HEK293T (cell line): ENCODE data around the gene PRKCZ.

ENCODE experiments used
- CTCF ChIA-PET: fragments of 350-600 bp; formaldehyde crosslinking; extraction: SDS; loops from one replicate; lab custom pipeline; 2021; ENCODE audit warnings: antibody characterized with exemption, inconsistent platforms; lab: Yijun Ruan, JAX
- POLR2A ChIA-PET: fragments of 350-600 bp; formaldehyde crosslinking; extraction: SDS; loops from one replicate; lab custom pipeline; 2020; ENCODE audit warnings: antibody characterized with exemption, inconsistent platforms; lab: Yijun Ruan, JAX
- DNase-seq: peaks from one replicate; pipeline ENCODE4 v3.0.0; 2012; ENCODE audit warnings: mixed read lengths; ENCODE audit errors: extremely low spot score
- ARNT ChIP-seq: fragments of 450-650 bp; IDR thresholded peaks from 2 replicates; pipeline ENCODE4 v1.6.1; 2017; ENCODE audit warnings: mild to moderate bottlenecking
- BHLHE40 ChIP-seq: fragments of 450-650 bp; IDR thresholded peaks from 2 replicates; pipeline ENCODE4 v1.6.1; 2016; ENCODE audit warnings: mild to moderate bottlenecking, moderate library complexity, borderline replicate concordance
- CTBP1 ChIP-seq: fragments of 450-650 bp; IDR thresholded peaks from 2 replicates; pipeline ENCODE4 v1.6.1; 2016; ENCODE audit warnings: borderline replicate concordance
- ELF4 ChIP-seq: fragments of 450-650 bp; IDR thresholded peaks from 2 replicates; pipeline ENCODE4 v1.6.1; 2017; ENCODE audit warnings: antibody characterized with exemption
- FOXA1 ChIP-seq: fragments of 450-650 bp; IDR thresholded peaks from 2 replicates; pipeline ENCODE4 v1.6.1; 2016; ENCODE audit warnings: mild to moderate bottlenecking
- FOXK2 ChIP-seq: fragments of 450-650 bp; IDR thresholded peaks from 2 replicates; pipeline ENCODE4 v1.6.1; 2016; ENCODE audit warnings: mild to moderate bottlenecking
- FOXM1 ChIP-seq: fragments of 450-650 bp; IDR thresholded peaks from 2 replicates; pipeline ENCODE4 v1.6.1; 2017; ENCODE audit warnings: mild to moderate bottlenecking, borderline replicate concordance
- HDGF ChIP-seq: fragments of 450-650 bp; IDR thresholded peaks from 2 replicates; pipeline ENCODE4 v1.6.1; 2017; ENCODE audit warnings: antibody characterized with exemption, borderline replicate concordance
- L3MBTL2 ChIP-seq: fragments of 450-650 bp; conservative IDR thresholded peaks from 2 replicates; pipeline ENCODE4 v1.6.1; 2016; ENCODE audit warnings: mild to moderate bottlenecking
- LEF1 ChIP-seq: fragments of 450-650 bp; IDR thresholded peaks from 2 replicates; pipeline ENCODE4 v1.6.1; 2017; ENCODE audit warnings: mild to moderate bottlenecking, borderline replicate concordance
- NFRKB ChIP-seq: fragments of 450-650 bp; IDR thresholded peaks from 2 replicates; pipeline ENCODE4 v1.6.1; 2016; ENCODE audit warnings: mild to moderate bottlenecking, moderate library complexity
- PKNOX1 ChIP-seq: fragments of 450-650 bp; IDR thresholded peaks from 2 replicates; pipeline ENCODE4 v1.6.1; 2016
- SP1 ChIP-seq: fragments of 450-650 bp; IDR thresholded peaks from 2 replicates; pipeline ENCODE4 v1.6.1; 2017
- SUZ12 ChIP-seq: fragments of 450-650 bp; IDR thresholded peaks from 2 replicates; pipeline ENCODE4 v1.6.1; 2016; ENCODE audit warnings: mild to moderate bottlenecking
- TARDBP ChIP-seq: fragments of 450-650 bp; IDR thresholded peaks from 2 replicates; pipeline ENCODE4 v1.6.1; 2016
- ZNF384 ChIP-seq: fragments of 450-650 bp; IDR thresholded peaks from 2 replicates; pipeline ENCODE4 v1.6.1; 2016

PRKCZ gene

GRCh38 chr1:2228694-2229036 is 178.5 kb downstream of the PRKCZ start:
- TF ChIP-seq ELF4 (no peak), TARDBP (no peak), ARNT (no peak), PKNOX1 (no peak), LEF1 (no peak), SP1 (no peak), L3MBTL2 (no peak), BHLHE40 (no peak), FOXA1 (no peak), NFRKB (no peak), ZNF384 (no peak), HDGF (no peak)
- POLR2A ChIA-PET: interaction anchor here (0.9 to 1.8 kb wide), 10 partner anchors 9 to 163 kb away, joined by 3 to 10 read pairs (median 4); partner anchors contain the start of genes FAAP20, MORN1 and RER1
- DNase-seq: no peak
- CTCF ChIA-PET: interaction anchor here (1.1 kb wide), 1 partner anchor 29 kb away, joined by 4 read pairs; no protein-coding TSS in a partner anchor

GRCh38 chr1:2229037-2229864 is 179.0 kb downstream of the PRKCZ start:
- DNase-seq: no peak
- CTCF ChIA-PET: interaction anchor here (1.1 kb wide), 1 partner anchor 30 kb away, joined by 4 read pairs; no protein-coding TSS in a partner anchor
- TF ChIP-seq HDGF (0 out of 2 replicates have a peak, but pooled peaks have one; percentile 18), SP1 (no peak), L3MBTL2 (0 out of 2 replicates have a peak, but pooled peaks have one; percentile 34)
- POLR2A ChIA-PET: interaction anchor here (0.8 to 1.8 kb wide), 13 partner anchors 8 to 162 kb away, joined by 3 to 10 read pairs (median 5); partner anchors contain the start of genes FAAP20, MORN1 and RER1

GRCh38 chr1:2229911-2230731 is 179.9 kb downstream of the PRKCZ start:
- peak; percentile 68 for TF ChIP-seq L3MBTL2
- TF ChIP-seq HDGF: no peak
- POLR2A ChIA-PET: interaction anchor here (1.0 to 1.8 kb wide), 4 partner anchors 21 to 80 kb away, joined by 3 to 5 read pairs (median 4); partner anchors contain the start of gene FAAP20
- CTCF ChIA-PET: no interaction called here
- DNase-seq: no peak

GRCh38 chr1:2230781-2231531 is 180.7 kb downstream of the PRKCZ start:
- no peak for DNase-seq
- POLR2A ChIA-PET: interaction anchor here (1.0 to 1.8 kb wide), 6 partner anchors 22 to 160 kb away, joined by 3 to 5 read pairs (median 3); partner anchors contain the start of genes MORN1 and RER1
- TF ChIP-seq NFRKB (no peak), BHLHE40 (no peak), CTBP1 (no peak), FOXA1 (no peak), FOXM1 (no peak), PKNOX1 (no peak), L3MBTL2 (no peak), TARDBP (no peak), ARNT (no peak), SUZ12 (no peak), HDGF (no peak), FOXK2 (no peak), SP1 (no peak)
- CTCF ChIA-PET: interaction anchor here (0.6 to 1.5 kb wide), 2 partner anchors 81 to 151 kb away, joined by 3 read pairs; no protein-coding TSS in a partner anchor

- POLR2A ChIA-PET: interaction anchor here (1.0 to 1.8 kb wide), 7 partner anchors 19 to 160 kb away, joined by 3 to 5 read pairs (median 3); partner anchors contain the start of genes MORN1 and RER1
- peak; percentile 72 for DNase-seq
- CTCF ChIA-PET: interaction anchor here (0.6 to 1.5 kb wide), 3 partner anchors 10 to 150 kb away, joined by 3 read pairs; no protein-coding TSS in a partner anchor
- TF ChIP-seq PKNOX1 (peak; percentile 63), FOXK2 (no peak)
Measured at GRCh38 chr1:2231532-2232254, 181.5 kb downstream of the PRKCZ start.
